Stimulated activated CD4-positive, alpha-beta T cell treated with anti-CD3 and anti-CD28 coated beads, TNF-alpha, amount 100 ng/mL, for 4 hours (primary cell): ENCODE results near the gene ARHGAP10.
"Not testable (repeated sequence)": the region's sequence is repeated elsewhere in the genome, so short reads cannot be mapped to it uniquely, and the experiment has no call there.

ENCODE experiments used
- DNase-seq, 3 experiments: peaks; one replicate each; pipeline ENCODE4 v3.0.0-alpha.2; 2020; ENCODE audit warnings: low read depth in 3 of 3

Gene ARHGAP10

GRCh38 chr4:148064451-148064850 lies 332.6 kb downstream of the ARHGAP10 start:
- DNase-seq = no peak

- DNase-seq = no peak
These were observed 333.2 kb downstream of the ARHGAP10 start for GRCh38 chr4:148065075-148065474.

- DNase-seq = no peak
These were observed 335.5 kb downstream of the ARHGAP10 start for GRCh38 chr4:148067301-148067916.

- no peak for DNase-seq
These were observed 336.4 kb downstream of the ARHGAP10 start for GRCh38 chr4:148068065-148068911.

- no peak for DNase-seq
These were observed 337.4 kb downstream of the ARHGAP10 start for GRCh38 chr4:148069086-148069894.

- no peak for DNase-seq
These were observed 337.9 kb downstream of the ARHGAP10 start for GRCh38 chr4:148069895-148070178.

GRCh38 chr4:148071009-148071408 lies 339.1 kb downstream of the ARHGAP10 start:
- DNase-seq = no peak

- no peak for DNase-seq
These were observed 340.9 kb downstream of the ARHGAP10 start for GRCh38 chr4:148072789-148073188.

- no peak for DNase-seq
These were observed 341.5 kb downstream of the ARHGAP10 start for GRCh38 chr4:148073349-148073748.

GRCh38 chr4:148074462-148074861 lies 342.6 kb downstream of the ARHGAP10 start:
- DNase-seq = no peak

- no peak for DNase-seq
These were observed 343.6 kb downstream of the ARHGAP10 start for GRCh38 chr4:148075438-148075837.

- DNase-seq = no peak
These were observed 345.1 kb downstream of the ARHGAP10 start for GRCh38 chr4:148076964-148077363.

- no peak for DNase-seq
These were observed 345.7 kb downstream of the ARHGAP10 start for GRCh38 chr4:148077581-148077980.

- DNase-seq = no peak
These were observed 346.2 kb downstream of the ARHGAP10 start for GRCh38 chr4:148078061-148078460.

GRCh38 chr4:148079961-148080360 lies 348.1 kb downstream of the ARHGAP10 start:
- no peak for DNase-seq

- DNase-seq = no peak
These were observed 349.4 kb downstream of the ARHGAP10 start for GRCh38 chr4:148081267-148081666.

- no peak for DNase-seq
These were observed 349.9 kb downstream of the ARHGAP10 start for GRCh38 chr4:148081745-148082144.

GRCh38 chr4:148083073-148083472 lies 351.2 kb downstream of the ARHGAP10 start:
- not testable (repeated sequence) for DNase-seq

GRCh38 chr4:148089624-148090023 lies 357.7 kb downstream of the ARHGAP10 start:
- DNase-seq = no peak

- no peak for DNase-seq
These were observed 358.1 kb downstream of the ARHGAP10 start for GRCh38 chr4:148090029-148090428.

- no peak for DNase-seq
These were observed 358.9 kb downstream of the ARHGAP10 start for GRCh38 chr4:148090503-148091476.
